AG10803 (cell line): ENCODE data around the gene GAS2L2.

Experiments
- DNase-seq: peaks from one replicate; pipeline ENCODE4 v3.0.0; 2010; ENCODE audit warnings: low read depth
- H3K4me3 ChIP-seq: 2 replicates; pipeline ENCODE4 v1.5.1; 2011; ENCODE audit warnings: mild to moderate bottlenecking, low read length, control low read depth
- CTCF ChIP-seq: conservative IDR thresholded peaks from 2 replicates; pipeline ENCODE4 v1.5.1; 2011; ENCODE audit warnings: mild to moderate bottlenecking, low read length, control low read depth, inconsistent platforms

Gene GAS2L2

GRCh38 chr17:35726953-35727460, 26.0 kb downstream of the GAS2L2 start:
- no peak overlapping the region for H3K4me3 ChIP-seq
- no peak for TF ChIP-seq CTCF
- peak; percentile 31 for DNase-seq

GRCh38 chr17:35726127-35726952, 26.7 kb downstream of the GAS2L2 start:
- peak; percentile 94 for DNase-seq
- no peak for TF ChIP-seq CTCF
- no peak overlapping the region for H3K4me3 ChIP-seq

GRCh38 chr17:35725802-35726126, 27.3 kb downstream of the GAS2L2 start:
- DNase-seq, result no peak
- no peak overlapping the region for H3K4me3 ChIP-seq
- no peak for TF ChIP-seq CTCF

GRCh38 chr17:35725058-35725457, 28.0 kb downstream of the GAS2L2 start:
- H3K4me3 ChIP-seq, result no peak overlapping the region
- DNase-seq, result no peak
- TF ChIP-seq CTCF, result no peak

GRCh38 chr17:35723735-35724134, 29.3 kb downstream of the GAS2L2 start:
- DNase-seq, result no peak
- no peak for TF ChIP-seq CTCF
- no peak overlapping the region for H3K4me3 ChIP-seq

GRCh38 chr17:35717475-35717874, 35.6 kb downstream of the GAS2L2 start:
- no peak overlapping the region for H3K4me3 ChIP-seq
- no peak for DNase-seq
- no peak for TF ChIP-seq CTCF

- H3K4me3 ChIP-seq, result no peak overlapping the region
- peak; percentile 67 for DNase-seq
- no peak for TF ChIP-seq CTCF
Observed at GRCh38 chr17:35716897-35717465, 36.1 kb downstream of the GAS2L2 start.
